HG03442 (cell line): Measurements from ENCODE around the gene GMDS.

Experiments used
- ATAC-seq: cut with Tn5 transposase; IDR thresholded peaks from one replicate; pipeline ENCODE4 v1.9.1; 2021; ENCODE audit warnings: mild to moderate bottlenecking, moderate library complexity; ENCODE audit not compliant: unreplicated experiment

Gene GMDS

GRCh38 chr6:1820714-1821113, 424.7 kb downstream of the GMDS start:
- ATAC-seq = no peak

GRCh38 chr6:1820165-1820564, 425.2 kb downstream of the GMDS start:
- ATAC-seq = no peak

- no peak for ATAC-seq
Observed at GRCh38 chr6:1819007-1819406, 426.4 kb downstream of the GMDS start.

- ATAC-seq = no peak
Observed at GRCh38 chr6:1817033-1817761, 428.2 kb downstream of the GMDS start.

GRCh38 chr6:1815827-1816452, 429.5 kb downstream of the GMDS start:
- no peak for ATAC-seq

GRCh38 chr6:1814279-1814678, 431.1 kb downstream of the GMDS start:
- ATAC-seq = no peak

GRCh38 chr6:1812487-1812886, 432.9 kb downstream of the GMDS start:
- ATAC-seq = no peak

GRCh38 chr6:1812034-1812433, 433.4 kb downstream of the GMDS start:
- ATAC-seq = no peak

GRCh38 chr6:1810880-1811279, 434.5 kb downstream of the GMDS start:
- ATAC-seq = no peak

GRCh38 chr6:1809291-1809988, 436.0 kb downstream of the GMDS start:
- no peak for ATAC-seq

- no peak for ATAC-seq
Observed at GRCh38 chr6:1806935-1807334, 438.5 kb downstream of the GMDS start.

- no peak for ATAC-seq
Observed at GRCh38 chr6:1802491-1803395, 442.7 kb downstream of the GMDS start.

GRCh38 chr6:1801401-1801800, 444.0 kb downstream of the GMDS start:
- ATAC-seq = no peak

- no peak for ATAC-seq
Observed at GRCh38 chr6:1800845-1801244, 444.6 kb downstream of the GMDS start.

GRCh38 chr6:1798965-1799325, 446.5 kb downstream of the GMDS start:
- ATAC-seq = no peak

- no peak for ATAC-seq
Observed at GRCh38 chr6:1798303-1798964, 447.0 kb downstream of the GMDS start.

- no peak for ATAC-seq
Observed at GRCh38 chr6:1797801-1798200, 447.6 kb downstream of the GMDS start.

GRCh38 chr6:1796706-1797529, 448.5 kb downstream of the GMDS start:
- ATAC-seq = peak; percentile 70

- ATAC-seq = no peak
Observed at GRCh38 chr6:1795910-1796309, 449.5 kb downstream of the GMDS start.

GRCh38 chr6:1792989-1793388, 452.4 kb downstream of the GMDS start:
- no peak for ATAC-seq
